GM18858 (cell line): ENCODE measurements around the gene GAK.
"Not testable (repeated sequence)": the region's sequence is repeated elsewhere in the genome, so short reads cannot be mapped to it uniquely, and the experiment has no call there.

Source experiments
- ATAC-seq: cut with Tn5 transposase; IDR thresholded peaks from one replicate; pipeline ENCODE4 v1.9.1; 2021; ENCODE audit not compliant: unreplicated experiment

The GAK gene

GRCh38 chr4:929096-929765 is 2.9 kb downstream of the GAK start:
- ATAC-seq, result no peak

- ATAC-seq, result not testable (repeated sequence)
Observed at GRCh38 chr4:927566-927965, 4.5 kb downstream of the GAK start.

- no peak for ATAC-seq
Observed at GRCh38 chr4:926538-926937, 5.6 kb downstream of the GAK start.

- ATAC-seq, result no peak
Observed at GRCh38 chr4:925771-926500, 6.2 kb downstream of the GAK start.

- no peak for ATAC-seq
Observed at GRCh38 chr4:925171-925570, 6.9 kb downstream of the GAK start.

- no peak for ATAC-seq
Observed at GRCh38 chr4:924107-925096, 7.7 kb downstream of the GAK start.

GRCh38 chr4:921830-922331 is 10.2 kb downstream of the GAK start:
- ATAC-seq, result peak; percentile 48

GRCh38 chr4:919004-919680 is 13.0 kb downstream of the GAK start:
- not testable (repeated sequence) for ATAC-seq

- not testable (repeated sequence) for ATAC-seq
Observed at GRCh38 chr4:918591-918990, 13.5 kb downstream of the GAK start.

- ATAC-seq, result no peak
Observed at GRCh38 chr4:917992-918391, 14.1 kb downstream of the GAK start.

GRCh38 chr4:917466-917865 is 14.7 kb downstream of the GAK start:
- no peak for ATAC-seq

GRCh38 chr4:915595-915994 is 16.5 kb downstream of the GAK start:
- ATAC-seq, result no peak

GRCh38 chr4:915041-915474 is 17.1 kb downstream of the GAK start:
- no peak for ATAC-seq

GRCh38 chr4:914531-914930 is 17.6 kb downstream of the GAK start:
- no peak for ATAC-seq

- no peak for ATAC-seq
Observed at GRCh38 chr4:913280-913618, 18.9 kb downstream of the GAK start.

GRCh38 chr4:912548-913279 is 19.4 kb downstream of the GAK start:
- ATAC-seq, result no peak

GRCh38 chr4:911871-912490 is 20.1 kb downstream of the GAK start:
- ATAC-seq, result no peak

GRCh38 chr4:911221-911751 is 20.8 kb downstream of the GAK start:
- ATAC-seq, result no peak

- no peak for ATAC-seq
Observed at GRCh38 chr4:910366-911091, 21.6 kb downstream of the GAK start.
